Fibroblast of skin of back (primary cell): ENCODE measurements around the gene OR7C1.
"Not testable (repeated sequence)": the region's sequence is repeated elsewhere in the genome, so short reads cannot be mapped to it uniquely, and the experiment has no call there.

Experiments
- DNase-seq: peaks from one replicate; pipeline ENCODE4 v3.0.0-alpha.2; 2013

OR7C1 gene

DNA sequence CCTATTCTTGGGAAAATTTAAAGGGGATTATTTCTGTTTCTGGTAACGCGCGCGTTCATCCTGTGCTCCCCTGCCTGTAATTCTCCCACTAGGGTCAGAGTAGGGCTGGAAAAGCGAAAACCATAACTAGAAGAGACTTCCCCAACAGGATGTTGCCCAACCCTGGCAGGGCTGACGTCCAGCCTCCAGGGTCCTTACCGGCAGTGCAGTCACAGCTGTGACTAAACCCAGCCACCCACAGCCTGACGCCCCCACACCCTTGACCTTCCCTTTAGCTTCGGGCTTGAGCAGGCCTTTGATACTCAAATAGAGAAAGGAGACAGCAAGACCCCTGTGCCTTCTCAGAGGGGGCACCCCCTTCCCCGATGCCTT lies 50.3 kb downstream of the OR7C1 start:
- peak; percentile 31 for DNase-seq

DNA sequence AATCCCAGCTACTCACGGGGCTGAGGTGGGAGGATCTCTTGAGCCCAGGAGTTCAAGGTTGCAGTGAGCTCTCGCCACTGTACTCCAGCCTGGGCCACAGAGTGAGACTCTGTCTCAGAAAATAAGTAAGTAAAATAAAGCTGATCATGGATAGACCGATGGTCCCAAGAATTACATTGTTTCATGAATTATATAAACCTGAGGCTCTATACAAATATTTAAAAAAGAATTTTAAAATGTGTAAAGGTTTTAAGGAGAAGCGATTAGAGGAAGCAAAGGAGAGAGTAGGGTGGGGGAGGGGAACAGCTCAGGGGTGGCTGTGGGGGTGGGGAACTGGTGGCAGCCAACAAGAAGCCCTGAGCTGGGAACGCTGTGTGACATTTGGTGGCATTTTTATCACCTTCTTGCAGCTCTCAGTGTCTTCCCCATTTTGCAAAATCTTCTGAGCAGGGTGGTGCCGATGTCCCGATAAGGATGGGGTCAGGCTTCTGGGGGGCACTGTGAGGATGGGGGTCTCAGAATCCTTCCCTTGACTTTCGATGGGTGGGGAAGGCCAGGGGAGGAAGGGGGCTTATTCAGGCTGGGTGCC lies 51.5 kb downstream of the OR7C1 start:
- not testable (repeated sequence) for DNase-seq

DNA sequence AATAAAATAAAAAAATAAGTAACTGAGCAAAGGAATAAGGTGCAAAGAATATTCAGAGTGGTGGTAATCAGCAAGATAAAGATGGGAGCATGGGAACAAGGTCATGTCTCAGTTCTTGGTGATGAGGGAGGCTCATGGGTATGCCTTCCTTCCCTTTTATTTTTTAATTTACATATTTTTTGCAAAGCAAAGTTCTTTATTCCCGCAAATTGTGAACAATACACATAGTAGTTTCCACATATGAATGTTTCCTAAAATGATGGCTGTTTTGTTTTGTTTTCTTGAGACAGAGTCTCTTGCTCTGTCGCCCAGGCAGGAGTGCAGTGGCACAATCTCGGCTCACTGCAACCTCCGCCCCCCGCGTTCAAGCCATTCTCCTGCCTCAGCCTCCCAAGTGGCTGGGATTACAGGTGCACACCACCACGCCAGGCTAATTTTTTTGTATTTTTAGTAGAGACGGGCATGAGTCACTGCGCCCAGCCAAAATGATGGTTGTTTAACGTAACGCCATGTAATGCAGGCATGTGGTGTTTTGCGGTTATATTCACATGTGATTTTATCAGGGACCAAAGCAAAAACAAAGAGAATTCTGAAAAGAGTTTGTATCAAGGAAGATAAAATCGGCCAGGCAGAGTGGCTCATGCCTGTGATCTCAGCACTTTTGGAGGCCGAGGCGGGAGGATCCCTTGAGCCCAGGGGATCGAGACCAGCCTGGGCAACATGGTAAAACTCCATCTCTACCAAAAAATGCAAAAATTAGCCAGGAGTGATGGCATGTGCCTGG lies 52.2 kb downstream of the OR7C1 start:
- DNase-seq, result no peak

DNA sequence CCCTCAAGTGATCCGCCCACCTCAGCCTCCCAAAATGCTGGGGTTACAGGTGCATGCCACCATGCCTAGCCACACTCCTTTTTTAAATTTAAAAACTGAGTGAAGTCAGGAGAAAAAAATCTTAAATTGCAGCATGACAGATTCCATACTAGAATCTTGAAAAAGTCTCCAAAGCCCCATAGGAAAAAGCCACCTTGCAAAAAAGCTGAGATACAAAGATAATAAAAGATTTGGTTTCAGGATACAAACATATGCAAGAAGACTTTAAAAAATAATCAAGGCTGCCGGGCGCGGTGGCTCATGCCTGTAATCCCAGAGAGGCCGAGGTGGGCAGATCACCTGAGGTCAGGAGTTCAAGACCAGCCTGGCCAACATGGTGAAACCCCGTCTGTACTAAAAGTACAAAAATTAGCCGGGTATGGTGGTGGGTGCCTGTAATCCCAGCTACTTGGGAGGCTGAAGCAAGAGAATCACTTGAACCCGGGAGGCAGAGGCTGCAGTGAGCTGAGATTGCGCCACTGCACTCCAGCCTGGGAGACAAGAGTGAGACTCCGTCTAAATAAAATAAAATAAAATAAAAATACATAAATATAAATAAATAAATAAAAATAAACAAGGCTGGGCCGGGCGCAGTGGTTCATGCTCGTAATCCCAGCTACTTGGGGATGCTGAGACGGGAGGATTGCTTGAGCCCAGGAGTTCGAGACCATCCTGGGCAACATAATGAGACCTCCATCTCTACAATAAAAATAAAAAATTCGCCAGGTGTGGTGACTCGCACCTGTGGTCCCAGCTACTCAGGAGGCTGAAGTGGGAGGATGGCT lies 53.1 kb downstream of the OR7C1 start:
- not testable (repeated sequence) for DNase-seq

DNA sequence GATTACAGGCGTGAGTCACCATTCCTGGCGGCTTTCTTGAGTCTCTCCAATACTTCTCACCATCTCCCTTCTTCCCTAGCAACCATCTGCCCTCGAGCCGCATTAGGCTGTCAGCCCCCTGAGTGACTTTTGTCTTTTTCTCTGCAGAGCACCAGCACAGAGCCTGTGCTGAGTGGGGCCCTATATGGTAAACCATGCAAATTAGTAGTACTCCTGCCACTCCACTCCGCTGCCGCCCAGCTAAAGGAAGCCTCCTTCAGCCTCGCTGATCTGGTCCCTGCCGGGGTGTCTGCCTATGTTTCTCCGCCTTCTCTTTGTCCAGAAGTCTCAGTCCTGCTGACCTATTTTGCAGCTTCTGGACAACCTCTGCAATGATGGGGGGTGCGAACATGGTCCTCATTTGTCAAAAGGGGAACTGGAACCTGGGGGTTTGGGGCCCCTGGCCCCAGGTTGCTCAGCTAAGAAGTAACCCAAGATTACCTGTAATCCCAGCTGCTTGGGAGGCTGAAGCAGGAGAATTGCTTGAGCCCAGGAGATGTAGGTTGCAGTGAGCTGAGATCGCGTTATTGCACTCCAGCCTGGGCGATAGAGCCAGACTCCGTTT lies 54.3 kb downstream of the OR7C1 start:
- not testable (repeated sequence) for DNase-seq

DNA sequence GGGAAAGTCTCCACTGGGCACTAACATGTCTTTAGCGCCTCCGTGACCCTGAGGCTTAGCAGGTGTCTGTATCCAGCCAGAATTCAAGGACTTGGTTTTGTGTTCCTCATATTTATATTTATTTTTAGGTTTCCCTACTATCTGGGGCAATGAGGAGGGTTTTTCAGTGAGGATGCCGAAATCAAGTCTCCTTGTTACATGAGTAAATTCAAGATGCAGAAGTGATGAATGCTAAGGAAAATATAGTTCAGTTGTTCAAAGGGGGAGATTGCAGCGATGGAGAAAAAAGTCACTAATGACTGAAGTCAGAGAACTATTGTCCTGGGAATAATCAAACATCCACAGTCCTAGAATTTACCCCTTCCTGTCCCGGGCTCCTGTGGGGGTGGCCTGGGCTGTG lies 55.8 kb downstream of the OR7C1 start:
- DNase-seq, result no peak

DNA sequence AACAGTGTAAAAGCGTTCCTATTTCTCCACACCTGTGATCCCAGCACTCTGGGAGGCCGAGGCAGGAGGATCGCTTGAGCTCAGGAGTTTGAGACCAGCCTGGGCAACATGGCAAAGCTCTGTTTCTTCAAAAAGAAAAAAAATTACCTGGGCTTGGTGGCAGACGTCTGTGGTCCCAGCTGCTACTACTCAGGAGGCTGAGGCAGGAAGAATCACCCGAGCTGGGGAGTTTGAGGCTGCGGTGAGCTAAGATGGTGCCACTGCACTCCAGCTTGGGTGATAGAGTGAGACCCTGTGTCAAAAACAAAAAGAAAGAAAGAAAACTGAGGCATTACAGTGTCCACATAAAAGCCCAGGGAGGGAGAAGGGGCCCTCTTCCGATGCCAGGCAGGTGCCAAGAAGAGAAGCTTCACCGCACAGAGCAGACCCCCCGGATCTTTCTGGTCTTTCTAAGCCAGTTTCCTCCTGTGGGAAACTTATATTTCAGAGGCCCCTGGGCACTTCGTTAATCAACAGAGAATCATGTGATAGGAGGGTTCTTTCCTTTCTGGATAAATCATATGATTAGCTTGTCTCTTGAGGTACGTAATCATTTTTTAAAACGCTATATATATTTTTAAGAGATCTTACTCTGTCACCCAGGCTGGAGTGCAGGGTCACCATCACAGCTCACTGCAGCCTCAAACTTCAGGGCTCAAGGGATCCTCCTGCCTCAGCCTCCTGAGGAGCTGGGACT lies 56.7 kb downstream of the OR7C1 start, which contains the start of gene ADGRE2:
Gene ADGRE2, minus strand, starts transcription at position 451 of the 736 bp plus-strand sequence. CDS start 1,804 bp downstream, outside the sequence.
- not testable (repeated sequence) for DNase-seq

DNA sequence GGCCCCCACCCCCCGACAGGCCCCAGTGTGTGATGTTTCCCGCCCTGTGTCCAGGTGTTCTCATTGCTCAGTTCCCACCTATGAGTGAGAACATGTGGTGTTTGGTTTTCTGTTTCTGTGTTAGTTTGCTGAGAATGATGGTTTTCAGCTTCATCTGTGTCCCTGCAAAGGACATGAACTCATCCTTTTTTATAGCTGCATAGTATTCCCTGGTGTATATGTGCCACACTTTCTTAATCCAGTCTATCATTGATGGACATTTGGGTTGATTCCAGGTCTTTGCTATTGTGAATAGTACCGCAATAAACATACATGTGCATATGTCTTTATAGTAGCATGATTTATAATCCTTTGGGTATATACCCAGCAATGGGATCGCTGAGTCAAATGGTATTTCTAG lies 57.3 kb downstream of the OR7C1 start:
- DNase-seq, result not testable (repeated sequence)

DNA sequence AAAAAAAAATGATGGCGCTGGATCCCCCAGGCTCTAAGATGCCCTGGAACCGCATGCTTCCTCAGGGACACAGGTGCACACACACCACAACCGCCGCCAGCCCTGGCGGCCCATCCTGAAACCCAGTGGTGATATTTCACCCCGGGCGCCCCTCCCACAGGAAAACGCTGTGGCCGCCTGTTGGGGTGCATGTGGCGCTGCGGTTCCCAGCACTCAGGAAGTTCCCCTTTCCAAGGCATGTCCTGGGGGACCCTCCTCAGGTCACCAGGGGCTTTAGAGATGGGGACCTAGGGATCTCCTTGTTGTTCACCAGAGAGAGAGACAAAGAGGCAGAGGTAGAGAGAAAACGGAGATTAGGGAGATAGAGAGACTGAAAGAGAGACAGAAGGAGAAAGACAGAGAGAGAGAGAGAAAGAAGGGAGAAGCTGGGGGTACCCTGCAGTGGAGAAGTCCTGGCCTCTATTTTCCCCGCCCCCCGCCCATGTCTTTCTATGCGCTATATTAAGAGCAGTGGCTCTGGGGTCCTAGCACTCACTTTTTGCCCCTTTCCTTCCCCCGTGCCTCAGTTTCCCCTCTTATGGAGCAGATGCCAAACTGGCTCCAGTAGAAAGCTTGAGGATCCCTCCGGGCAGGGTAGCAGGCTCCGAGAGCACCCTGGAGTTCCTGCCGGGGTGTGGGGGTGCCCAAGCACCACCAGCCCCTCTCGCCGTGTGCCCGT lies 59.0 kb downstream of the OR7C1 start:
- no peak for DNase-seq

DNA sequence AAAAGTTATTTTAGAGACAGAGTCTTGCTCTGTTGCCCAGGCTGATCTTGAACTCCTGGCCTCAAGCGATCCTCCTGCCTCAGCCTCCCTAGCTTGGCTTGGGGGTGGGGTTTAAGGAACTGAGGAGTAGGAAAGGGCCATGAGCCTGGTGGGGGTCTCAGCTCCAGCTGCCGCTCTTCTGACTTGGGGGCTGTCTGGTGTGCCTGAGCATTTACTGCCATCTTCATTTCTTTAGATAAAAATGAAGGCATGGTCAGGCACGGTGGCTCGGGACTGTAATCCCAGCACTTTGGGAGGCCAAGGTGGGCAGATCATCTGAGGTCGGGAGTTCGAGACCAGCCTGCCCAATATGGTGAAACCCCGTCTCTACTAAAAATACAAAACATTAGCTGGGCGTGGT lies 59.7 kb downstream of the OR7C1 start:
- not testable (repeated sequence) for DNase-seq

DNA sequence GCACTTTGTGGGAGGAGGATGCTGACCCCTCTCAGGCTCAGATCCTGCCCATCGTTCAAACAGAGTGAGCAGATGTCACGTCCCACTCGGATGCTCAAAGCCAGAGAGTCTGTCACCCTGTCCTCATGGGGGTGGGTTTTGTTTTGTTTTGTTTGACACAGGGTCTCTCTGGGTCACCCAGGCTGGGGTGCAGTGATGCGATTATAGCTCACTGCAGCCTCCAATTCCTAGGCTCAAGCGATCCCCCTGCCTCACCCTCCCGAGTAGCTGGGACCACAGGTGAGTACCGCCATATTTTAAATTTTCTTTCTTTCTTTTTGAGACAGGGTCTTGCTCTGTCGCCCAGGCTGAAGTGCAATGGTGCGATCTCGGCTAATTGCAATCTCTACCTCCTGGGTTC lies 60.6 kb downstream of the OR7C1 start:
- no peak for DNase-seq

DNA sequence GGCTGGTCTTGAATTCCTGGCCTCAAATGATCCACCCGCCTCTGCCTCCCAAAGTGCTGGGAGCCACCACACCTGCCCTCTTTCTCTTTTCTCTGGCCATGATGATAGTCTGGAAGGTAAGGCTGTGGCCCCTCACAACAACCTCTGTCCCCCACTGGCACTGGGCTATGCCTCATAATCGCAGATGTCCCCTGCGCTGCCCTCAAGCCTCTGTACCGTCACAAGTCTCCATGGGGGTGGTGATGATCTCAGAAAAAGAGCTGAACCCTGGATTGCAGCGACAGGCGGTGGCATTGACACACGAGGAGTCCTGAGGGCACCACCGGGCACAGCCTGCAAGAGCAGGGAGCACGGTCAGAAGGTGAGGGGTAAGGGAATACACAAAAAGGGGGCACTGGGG lies 61.3 kb downstream of the OR7C1 start:
- DNase-seq, result not testable (repeated sequence)

DNA sequence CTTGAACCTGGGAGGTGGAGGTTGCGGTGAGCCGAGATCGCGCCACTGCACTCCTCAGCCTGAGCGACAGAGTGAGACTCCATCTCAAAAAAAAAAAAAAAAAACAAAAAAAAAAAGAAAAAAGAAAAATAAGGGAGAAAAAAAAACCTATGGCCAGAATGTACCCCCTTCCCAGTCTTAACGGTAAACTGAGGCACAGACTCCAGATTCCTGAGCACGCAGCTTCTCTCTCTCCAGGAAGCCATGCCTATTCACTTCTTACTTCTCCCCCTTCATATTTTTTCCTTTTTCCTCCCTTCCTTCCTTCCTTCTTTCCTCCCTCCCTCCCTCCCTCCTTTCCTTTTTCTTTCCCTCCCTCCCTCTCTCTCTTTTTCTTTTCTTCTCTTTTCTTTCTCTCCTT lies 62.0 kb downstream of the OR7C1 start:
- no peak for DNase-seq

DNA sequence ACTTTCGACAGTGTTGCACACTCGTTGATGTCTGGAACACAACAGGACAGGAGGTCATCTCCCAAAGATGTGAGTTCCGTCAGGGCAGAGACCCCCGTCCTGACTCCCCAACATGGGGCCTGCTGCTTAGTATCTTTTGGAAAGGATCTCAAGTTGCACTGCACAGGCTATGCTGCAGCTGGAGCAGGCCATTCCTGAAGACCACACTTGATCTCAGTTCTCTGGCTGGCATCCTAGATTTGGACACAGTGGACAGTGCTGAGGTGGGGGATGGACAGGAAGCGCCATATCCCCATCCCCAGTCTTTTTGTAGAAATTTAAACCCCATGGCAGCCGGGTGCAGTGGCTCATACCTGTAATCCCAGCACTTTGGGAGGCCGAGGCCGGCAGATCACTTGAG lies 62.5 kb downstream of the OR7C1 start:
- DNase-seq, result no peak

DNA sequence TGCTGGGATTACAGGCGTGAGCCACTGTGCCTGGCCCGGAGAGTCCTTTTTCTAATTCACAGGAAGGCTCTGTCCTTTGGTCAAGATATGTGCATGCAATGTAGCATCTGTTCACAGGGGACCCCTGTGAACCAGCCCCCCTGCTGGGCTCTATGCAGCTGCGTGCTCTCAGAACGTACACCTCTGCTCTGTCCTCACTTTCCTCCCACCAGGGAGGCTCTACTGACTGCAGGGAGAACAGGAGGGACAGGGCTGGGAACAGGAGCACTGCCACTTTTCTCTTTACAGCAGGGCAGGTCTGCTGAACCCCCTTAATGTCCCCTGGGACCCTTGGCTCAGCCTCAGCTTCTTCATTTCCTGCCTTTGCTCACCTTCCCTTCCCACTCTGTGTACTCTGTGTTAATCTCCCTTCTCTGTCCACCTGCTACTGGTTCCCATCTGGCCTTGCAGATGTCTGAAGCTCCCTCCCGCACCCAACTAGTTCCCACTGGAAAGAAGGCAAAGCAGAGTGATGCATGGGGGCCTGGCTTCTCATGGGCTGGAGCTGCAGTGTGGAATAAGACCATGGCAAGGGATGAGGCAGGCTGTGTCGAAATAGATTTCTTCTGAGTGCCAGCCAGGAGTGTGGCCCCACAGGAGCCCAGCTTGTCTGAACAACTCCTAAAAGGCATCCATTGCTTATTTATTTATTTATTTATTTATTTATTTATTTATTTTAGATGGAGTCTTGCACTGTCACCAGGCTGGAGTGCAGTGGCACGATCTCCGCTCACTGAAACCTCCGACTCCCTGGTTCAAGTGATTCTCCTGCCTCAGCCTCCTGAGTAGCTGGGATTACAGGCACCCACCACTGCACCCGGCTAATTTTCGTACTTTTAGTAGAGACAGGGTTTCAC lies 63.8 kb downstream of the OR7C1 start:
- no peak for DNase-seq

DNA sequence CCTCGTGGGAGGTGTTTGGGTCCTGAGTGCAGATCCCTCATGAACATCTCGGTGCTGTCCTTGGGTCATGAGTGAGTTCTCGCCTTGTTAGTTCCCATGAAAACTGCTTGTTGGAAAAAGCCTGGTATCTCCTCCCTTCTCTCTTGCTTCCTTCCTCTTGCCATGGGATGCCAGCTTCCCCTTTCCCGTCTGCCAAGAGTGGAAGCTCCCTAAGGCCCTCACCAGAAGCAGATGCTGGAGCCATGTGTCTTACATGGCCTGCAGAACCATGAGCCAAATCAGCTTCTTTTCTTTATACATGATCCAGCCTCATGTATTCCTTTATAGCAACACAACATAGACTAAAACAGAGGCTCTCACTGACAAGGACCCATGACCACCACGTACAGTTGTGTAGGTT lies 64.8 kb downstream of the OR7C1 start:
- no peak for DNase-seq

DNA sequence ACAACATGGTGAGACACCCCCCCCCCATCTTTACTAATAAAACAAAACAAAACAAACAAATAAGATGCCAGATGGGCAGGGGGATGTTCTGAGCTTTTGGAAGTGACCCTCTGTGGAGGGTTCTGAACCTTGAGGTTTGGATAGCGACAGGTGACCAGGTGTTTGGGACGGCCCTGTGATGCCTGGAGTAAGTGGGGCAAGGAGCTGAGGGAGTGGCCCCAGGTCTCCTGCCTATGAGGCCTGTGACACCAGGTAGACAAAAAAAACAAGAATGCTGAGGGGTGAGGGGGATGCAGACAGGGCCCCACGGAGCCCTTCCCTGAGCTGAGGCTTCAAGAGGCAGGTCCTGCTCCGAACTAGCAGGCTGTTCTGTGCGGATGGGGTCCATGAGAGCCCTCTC lies 65.8 kb downstream of the OR7C1 start:
- DNase-seq, result no peak

DNA sequence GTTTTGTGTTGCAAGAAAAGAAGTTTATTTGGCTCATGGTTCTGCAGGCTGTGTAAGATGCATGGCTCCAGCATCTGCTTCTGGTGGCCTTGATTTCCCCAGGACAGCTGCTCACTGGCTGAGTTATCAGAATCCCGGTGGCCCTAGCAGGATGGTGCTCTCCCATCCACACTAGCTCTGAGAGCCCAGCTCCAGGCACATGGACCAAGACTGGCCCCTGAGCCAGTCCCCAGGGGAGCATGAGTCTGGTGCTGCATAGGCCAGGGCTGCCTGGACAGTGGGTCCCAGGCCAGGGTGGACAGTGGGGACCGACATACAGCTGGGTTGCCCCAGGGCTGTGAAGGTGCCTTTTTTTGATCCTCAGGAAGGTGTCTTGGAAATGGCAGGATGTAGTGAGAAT lies 67.0 kb downstream of the OR7C1 start:
- no peak for DNase-seq

DNA sequence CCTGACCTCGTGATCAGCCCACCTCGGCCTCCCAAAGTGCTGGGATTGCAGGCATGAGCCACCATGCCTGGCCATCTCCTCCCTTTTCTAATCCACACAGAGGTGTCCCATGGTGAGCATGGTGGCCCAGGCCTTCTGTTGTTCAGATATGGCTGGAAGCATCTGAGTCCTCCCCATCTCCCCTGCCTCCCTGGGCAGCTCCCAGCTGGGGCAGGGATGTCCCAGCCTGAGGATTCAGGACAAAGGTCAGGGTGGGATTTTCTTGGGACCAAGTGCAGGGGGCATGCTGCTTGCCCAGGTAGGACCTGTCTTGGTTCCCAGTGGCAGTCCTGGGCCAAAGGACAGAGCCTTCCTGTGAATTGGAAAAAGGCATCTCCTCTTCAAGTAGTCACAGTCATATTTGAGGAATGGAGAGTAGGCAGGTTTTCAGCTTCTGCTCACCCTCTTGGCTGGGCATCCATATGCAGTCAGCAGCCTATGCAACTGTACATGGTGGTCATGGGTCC lies 67.5 kb downstream of the OR7C1 start:
- no peak for DNase-seq

DNA sequence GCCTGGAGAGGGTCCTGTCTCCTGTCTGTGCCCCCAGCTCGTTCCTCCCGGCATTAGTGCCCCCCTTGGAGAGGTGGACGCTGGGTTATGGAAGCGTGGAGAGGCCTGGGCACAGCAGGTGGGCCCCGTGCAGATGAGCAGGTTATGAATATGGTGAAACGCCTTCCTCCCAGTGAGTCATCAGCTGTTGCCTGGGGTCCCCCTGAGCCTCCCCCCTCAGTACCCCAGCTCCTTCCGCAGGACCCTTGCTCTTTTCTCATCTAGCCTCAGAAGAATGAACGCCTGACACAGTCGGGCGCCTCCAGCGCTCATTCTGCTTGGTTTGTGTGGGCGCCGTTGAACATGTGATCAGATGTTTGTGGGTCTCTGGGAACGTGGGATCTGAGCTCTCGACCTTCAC lies 69.1 kb downstream of the OR7C1 start:
- DNase-seq, result not testable (repeated sequence)
